Fibroblast of skin of abdomen (primary cell): ENCODE results near the gene CDH7.

Experiments used
- DNase-seq: peaks from one replicate; pipeline ENCODE4 v3.0.0-alpha.2; 2013

The CDH7 gene

GRCh38 chr18:65769652-65770051 lies 18.8 kb downstream of the CDH7 start:
- no peak for DNase-seq

GRCh38 chr18:65786474-65786873 lies 35.7 kb downstream of the CDH7 start:
- DNase-seq = no peak

- DNase-seq = no peak
Measured at GRCh38 chr18:65788373-65788772, 37.6 kb downstream of the CDH7 start.

GRCh38 chr18:65790604-65791003 lies 39.8 kb downstream of the CDH7 start:
- no peak for DNase-seq

- no peak for DNase-seq
Measured at GRCh38 chr18:65791719-65792118, 40.9 kb downstream of the CDH7 start.

GRCh38 chr18:65792456-65793074 lies 41.8 kb downstream of the CDH7 start:
- no peak for DNase-seq

GRCh38 chr18:65808759-65809158 lies 57.9 kb downstream of the CDH7 start:
- DNase-seq = no peak

- no peak for DNase-seq
Measured at GRCh38 chr18:65811307-65811706, 60.5 kb downstream of the CDH7 start.

- DNase-seq = no peak
Measured at GRCh38 chr18:65815506-65815905, 64.7 kb downstream of the CDH7 start.

GRCh38 chr18:65817178-65817577 lies 66.4 kb downstream of the CDH7 start:
- DNase-seq = no peak

- DNase-seq = no peak
Measured at GRCh38 chr18:65821911-65822310, 71.1 kb downstream of the CDH7 start.

GRCh38 chr18:65822826-65823225 lies 72.0 kb downstream of the CDH7 start:
- no peak for DNase-seq

GRCh38 chr18:65827444-65827843 lies 76.6 kb downstream of the CDH7 start:
- DNase-seq = no peak

- no peak for DNase-seq
Measured at GRCh38 chr18:65835881-65836280, 85.1 kb downstream of the CDH7 start.

GRCh38 chr18:65846107-65846506 lies 95.3 kb downstream of the CDH7 start:
- DNase-seq = no peak

GRCh38 chr18:65852273-65852672 lies 101.5 kb downstream of the CDH7 start:
- no peak for DNase-seq

- DNase-seq = no peak
Measured at GRCh38 chr18:65859075-65859474, 108.3 kb downstream of the CDH7 start.

- DNase-seq = no peak
Measured at GRCh38 chr18:65869527-65869926, 118.7 kb downstream of the CDH7 start.

- no peak for DNase-seq
Measured at GRCh38 chr18:65876310-65876709, 125.5 kb downstream of the CDH7 start.

- no peak for DNase-seq
Measured at GRCh38 chr18:65897292-65897691, 146.5 kb downstream of the CDH7 start.

GRCh38 chr18:65901522-65901921 lies 150.7 kb downstream of the CDH7 start:
- no peak for DNase-seq

- DNase-seq = no peak
Measured at GRCh38 chr18:65906621-65907034, 155.8 kb downstream of the CDH7 start.

GRCh38 chr18:65907281-65907680 lies 156.5 kb downstream of the CDH7 start:
- DNase-seq = no peak

- no peak for DNase-seq
Measured at GRCh38 chr18:65919018-65919417, 168.2 kb downstream of the CDH7 start.

GRCh38 chr18:65919663-65920062 lies 168.9 kb downstream of the CDH7 start:
- DNase-seq = no peak
